WTC11 (cell line): Measurements from ENCODE around the gene CAPN1. TPM values are rescaled to one million over a fixed set of nuclear protein-coding genes. Genes with fewer than 3 reads are reported as not detected.

Experiments used
- AR ChIP-seq: fragments of 250-450 bp; sonication (Bioruptor Pico); IDR thresholded peaks from 2 replicates; pipeline ENCODE4 v1.9.0; 2021; ENCODE audit warnings: mild to moderate bottlenecking
- ATF2 ChIP-seq: sonication (generic); formaldehyde crosslinking; IDR thresholded peaks from 2 replicates; pipeline ENCODE4 v1.8.1; 2022; ENCODE audit warnings: low read depth, missing genetic modification reagents, borderline replicate concordance
- CDX4 ChIP-seq: fragments of 250-450 bp; sonication (Bioruptor Pico); IDR thresholded peaks from 2 replicates; pipeline ENCODE4 v1.9.0; 2021; ENCODE audit warnings: moderate library complexity, mild to moderate bottlenecking, inconsistent platforms, borderline replicate concordance
- CREB1 ChIP-seq: sonication (generic); formaldehyde crosslinking; IDR thresholded peaks from 2 replicates; pipeline ENCODE4 v1.8.0; 2023; ENCODE audit warnings: mild to moderate bottlenecking, missing genetic modification reagents
- ETV6 ChIP-seq: sonication (generic); formaldehyde crosslinking; IDR thresholded peaks from 2 replicates; pipeline ENCODE4 v1.8.1; 2022; ENCODE audit warnings: mild to moderate bottlenecking, missing genetic modification reagents
- FOXJ3 ChIP-seq: sonication (generic); formaldehyde crosslinking; IDR thresholded peaks from 2 replicates; pipeline ENCODE4 v1.9.0; 2021; ENCODE audit warnings: missing genetic modification reagents, mild to moderate bottlenecking, borderline replicate concordance
- FOXP4 ChIP-seq: sonication (generic); formaldehyde crosslinking; IDR thresholded peaks from 2 replicates; pipeline ENCODE4 v1.8.0; 2022; ENCODE audit warnings: mild to moderate bottlenecking, missing genetic modification reagents
- GABPB1 ChIP-seq: sonication (generic); formaldehyde crosslinking; IDR thresholded peaks from 2 replicates; pipeline ENCODE4 v1.8.1; 2023; ENCODE audit warnings: mild to moderate bottlenecking, missing genetic modification reagents
- HMGA2 ChIP-seq: fragments of 250-450 bp; sonication (Bioruptor Pico); IDR thresholded peaks from 2 replicates; pipeline ENCODE4 v1.4.0; 2021; ENCODE audit warnings: mild to moderate bottlenecking, moderate library complexity
- HMGXB4 ChIP-seq: sonication (generic); formaldehyde crosslinking; IDR thresholded peaks from 2 replicates; pipeline ENCODE4 v1.8.1; 2023; ENCODE audit warnings: mild to moderate bottlenecking, moderate library complexity, missing genetic modification reagents
- IRF1 ChIP-seq: sonication (generic); formaldehyde crosslinking; IDR thresholded peaks from 2 replicates; pipeline ENCODE4 v1.8.0; 2023; ENCODE audit warnings: missing genetic modification reagents
- IRF2 ChIP-seq: sonication (generic); formaldehyde crosslinking; IDR thresholded peaks from 2 replicates; pipeline ENCODE4 v1.8.0; 2022; ENCODE audit warnings: low read depth, missing genetic modification reagents, borderline replicate concordance
- MYBL2 ChIP-seq: sonication (generic); formaldehyde crosslinking; IDR thresholded peaks from 2 replicates; pipeline ENCODE4 v1.8.1; 2023; ENCODE audit warnings: mild to moderate bottlenecking, moderate library complexity, missing genetic modification reagents
- NFATC4 ChIP-seq: fragments of 250-450 bp; sonication (Bioruptor Pico); IDR thresholded peaks from 2 replicates; pipeline ENCODE4 v1.9.0; 2021; ENCODE audit warnings: mild to moderate bottlenecking
- NR1H2 ChIP-seq: sonication (generic); formaldehyde crosslinking; IDR thresholded peaks from 2 replicates; pipeline ENCODE4 v1.9.0; 2021; ENCODE audit warnings: mild to moderate bottlenecking, moderate library complexity, missing genetic modification reagents
- RELA ChIP-seq: sonication (generic); formaldehyde crosslinking; IDR thresholded peaks from 2 replicates; pipeline ENCODE4 v1.8.1; 2022; ENCODE audit warnings: missing genetic modification reagents, mild to moderate bottlenecking, borderline replicate concordance
- RORB ChIP-seq: fragments of 250-450 bp; sonication (Bioruptor Pico); IDR thresholded peaks from 2 replicates; pipeline ENCODE4 v1.9.0; 2021; ENCODE audit warnings: mild to moderate bottlenecking
- TEAD4 ChIP-seq: sonication (generic); formaldehyde crosslinking; IDR thresholded peaks from 2 replicates; pipeline ENCODE4 v1.8.0; 2022; ENCODE audit warnings: mild to moderate bottlenecking, missing genetic modification reagents
- TP53 ChIP-seq: sonication (generic); formaldehyde crosslinking; IDR thresholded peaks from 2 replicates; pipeline ENCODE4 v1.8.1; 2023; ENCODE audit warnings: mild to moderate bottlenecking, missing genetic modification reagents
- USF1 ChIP-seq: sonication (generic); formaldehyde crosslinking; IDR thresholded peaks from 2 replicates; pipeline ENCODE4 v1.8.0; 2022; ENCODE audit warnings: mild to moderate bottlenecking, missing genetic modification reagents
- USF2 ChIP-seq: sonication (generic); formaldehyde crosslinking; IDR thresholded peaks from 2 replicates; pipeline ENCODE4 v1.8.1; 2023; ENCODE audit warnings: mild to moderate bottlenecking, missing genetic modification reagents, moderate library complexity
- ZBTB21 ChIP-seq: sonication (generic); formaldehyde crosslinking; IDR thresholded peaks from 2 replicates; pipeline ENCODE4 v1.8.1; 2023; ENCODE audit warnings: mild to moderate bottlenecking, missing genetic modification reagents, borderline replicate concordance
- ZNF232 ChIP-seq: sonication (generic); formaldehyde crosslinking; IDR thresholded peaks from 2 replicates; pipeline ENCODE4 v1.8.0; 2022; ENCODE audit warnings: mild to moderate bottlenecking, missing genetic modification reagents
- ZNF425 ChIP-seq: fragments of 250-450 bp; sonication (Bioruptor Pico); conservative IDR thresholded peaks from 2 replicates; pipeline ENCODE4 v1.9.0; 2021; ENCODE audit warnings: mild to moderate bottlenecking
- ZNF671 ChIP-seq: fragments of 250-450 bp; sonication (Bioruptor Pico); IDR thresholded peaks from 2 replicates; pipeline ENCODE4 v1.8.0; 2021; ENCODE audit warnings: mild to moderate bottlenecking
- total RNA-seq: library from RNA; stranded (reverse); gene quantifications from 3 replicates; pipeline ENCODE4 v1.2.3, GENCODE V29; 2021

Gene CAPN1
- total RNA-seq, 1 experiment from 2014 or later, result 257 TPM

- no peak for TF ChIP-seq FOXP4 (CRISPR knock-in tag)
- no peak for TF ChIP-seq TP53 (CRISPR knock-in tag)
- no peak for TF ChIP-seq ZNF671 (CRISPR knock-in tag)
- TF ChIP-seq USF1 (CRISPR knock-in tag), result 0 out of 2 replicates have a peak, but pooled peaks have one; percentile 8
- no peak for TF ChIP-seq CDX4 (CRISPR knock-in tag)
- TF ChIP-seq AR (CRISPR knock-in tag), result no peak
- TF ChIP-seq RELA (CRISPR knock-in tag), result no peak
- peak; percentile 87 for TF ChIP-seq ETV6 (CRISPR knock-in tag)
- no peak for TF ChIP-seq CREB1 (CRISPR knock-in tag)
- TF ChIP-seq RORB, result no peak
- 0 out of 2 replicates have a peak, but pooled peaks have one; percentile 57 for TF ChIP-seq ZNF232 (CRISPR knock-in tag)
- peak; percentile 73; the same call in 1 of the 2 replicates for TF ChIP-seq HMGXB4 (CRISPR knock-in tag)
- no peak for TF ChIP-seq HMGA2
- TF ChIP-seq MYBL2 (CRISPR knock-in tag), result no peak
- TF ChIP-seq ATF2 (CRISPR knock-in tag), result no peak
- no peak for TF ChIP-seq NFATC4 (CRISPR knock-in tag)
- no peak for TF ChIP-seq ZBTB21 (CRISPR knock-in tag)
- no peak for TF ChIP-seq IRF2
- TF ChIP-seq NR1H2 (CRISPR knock-in tag), result no peak
- no peak for TF ChIP-seq USF2
- no peak for TF ChIP-seq GABPB1 (CRISPR knock-in tag)
- TF ChIP-seq ZNF425, result no peak
- no peak for TF ChIP-seq IRF1 (CRISPR knock-in tag)
- TF ChIP-seq TEAD4 (CRISPR knock-in tag), result no peak
- no peak for TF ChIP-seq FOXJ3
Measured at GRCh38 chr11:65204646-65205601, 23.2 kb downstream of the CAPN1 start (continued).
